Measurements from ENCODE around the gene SLC5A1. TPM values are rescaled to one million over a fixed set of nuclear protein-coding genes. Genes with fewer than 3 reads are reported as not detected.
"Not testable (repeated sequence)": the region's sequence is repeated elsewhere in the genome, so short reads cannot be mapped to it uniquely, and the experiment has no call there.

SLC5A1 gene
- total RNA-seq, 1 experiment from 2014 or later = not detected

- DNase-seq (ENCODE audit: low spot score) = no peak
Measured at GRCh38 chr22:32144496-32145274, 101.6 kb downstream of the SLC5A1 start.

- DNase-seq (ENCODE audit: low spot score) = not testable (repeated sequence)
Measured at GRCh38 chr22:32147128-32147527, 104.1 kb downstream of the SLC5A1 start.

GRCh38 chr22:32148372-32148771, 105.3 kb downstream of the SLC5A1 start:
- not testable (repeated sequence) for DNase-seq (ENCODE audit: low spot score)

GRCh38 chr22:32150647-32151046, 107.6 kb downstream of the SLC5A1 start:
- DNase-seq (ENCODE audit: low spot score) = not testable (repeated sequence)

- DNase-seq (ENCODE audit: low spot score) = not testable (repeated sequence)
Measured at GRCh38 chr22:32151641-32152040, 108.6 kb downstream of the SLC5A1 start.

GRCh38 chr22:32154727-32155126, 111.7 kb downstream of the SLC5A1 start:
- not testable (repeated sequence) for DNase-seq (ENCODE audit: low spot score)

- DNase-seq (ENCODE audit: low spot score) = not testable (repeated sequence)
Measured at GRCh38 chr22:32157632-32158031, 114.6 kb downstream of the SLC5A1 start.

GRCh38 chr22:32158712-32159533, 115.9 kb downstream of the SLC5A1 start, which contains the start of gene C22orf42:
Gene C22orf42, minus strand, starts transcription at chr22:32159303. Its CDS starts 88 bp downstream, at chr22:32159215.
- DNase-seq (ENCODE audit: low spot score) = no peak

- DNase-seq (ENCODE audit: low spot score) = not testable (repeated sequence)
Measured at GRCh38 chr22:32160411-32160810, 117.3 kb downstream of the SLC5A1 start.

Other genes with a start within 250 kb of the SLC5A1 start
- gene YWHAH, start 98.7 kb upstream of the SLC5A1 start, total RNA-seq (2014; rRNA removed; shearing (Covaris generic)) = 84.5 and 105 TPM in 2 replicates
- not detected in 2 replicates for gene C22orf42, start 116.0 kb downstream of the SLC5A1 start, total RNA-seq (2014; rRNA removed; shearing (Covaris generic))
- not detected in 2 replicates for gene RFPL2, start 161.8 kb downstream of the SLC5A1 start, total RNA-seq (2014; rRNA removed; shearing (Covaris generic))
- 0.04 TPM in 1 of 2 replicates, not detected in the other for gene SLC5A4, start 212.1 kb downstream of the SLC5A1 start, total RNA-seq (2014; rRNA removed; shearing (Covaris generic))

Measured in H4 (cell line).